Measurements from ENCODE around the gene RPA3. TPM values are rescaled to one million over a fixed set of nuclear protein-coding genes. Genes with fewer than 3 reads are reported as not detected.

The RPA3 gene
- total and polyA plus RNA-seq, 4 donors = 22.6 to 40.9 (median 25.8) TPM

GRCh38 chr7:7672545-7673239 lies 45.7 kb downstream of the RPA3 start:
- 70 to 81% methylated on average over 6 of the region's 6 CpGs for WGBS, 2 donors
- TF ChIP-seq, protein P1, sequence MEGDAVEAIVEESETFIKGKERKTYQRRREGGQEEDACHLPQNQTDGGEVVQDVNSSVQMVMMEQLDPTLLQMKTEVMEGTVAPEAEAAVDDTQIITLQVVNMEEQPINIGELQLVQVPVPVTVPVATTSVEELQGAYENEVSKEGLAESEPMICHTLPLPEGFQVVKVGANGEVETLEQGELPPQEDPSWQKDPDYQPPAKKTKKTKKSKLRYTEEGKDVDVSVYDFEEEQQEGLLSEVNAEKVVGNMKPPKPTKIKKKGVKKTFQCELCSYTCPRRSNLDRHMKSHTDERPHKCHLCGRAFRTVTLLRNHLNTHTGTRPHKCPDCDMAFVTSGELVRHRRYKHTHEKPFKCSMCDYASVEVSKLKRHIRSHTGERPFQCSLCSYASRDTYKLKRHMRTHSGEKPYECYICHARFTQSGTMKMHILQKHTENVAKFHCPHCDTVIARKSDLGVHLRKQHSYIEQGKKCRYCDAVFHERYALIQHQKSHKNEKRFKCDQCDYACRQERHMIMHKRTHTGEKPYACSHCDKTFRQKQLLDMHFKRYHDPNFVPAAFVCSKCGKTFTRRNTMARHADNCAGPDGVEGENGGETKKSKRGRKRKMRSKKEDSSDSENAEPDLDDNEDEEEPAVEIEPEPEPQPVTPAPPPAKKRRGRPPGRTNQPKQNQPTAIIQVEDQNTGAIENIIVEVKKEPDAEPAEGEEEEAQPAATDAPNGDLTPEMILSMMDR (IDR thresholded peaks at IDR 0.05; ENCODE audit: control extremely low read depth, extremely low read depth) = no peak
- Histone ChIP-seq H3K4me3 (no peak overlapping the region), H3K36me3 (ENCODE audit: control insufficient read depth in 4 of 4, insufficient read depth in 4 of 4, low read length in 4 of 4) (peaks cover 0 to 7% (median 2%) of the 10 kb centered on the region in 4 donors), H3K4me1 (ENCODE audit: control insufficient read depth in 5 of 5, insufficient read depth in 5 of 5, low read length in 5 of 5) (peaks cover 0 to 3% (median 0%) of the 10 kb centered on the region in 5 donors), H3K9me3 (ENCODE audit: control insufficient read depth in 4 of 4, insufficient read depth in 3 of 4, low read length in 3 of 4) (no peaks in the 10 kb centered on the region), H3K9ac (ENCODE audit: insufficient read depth in 1 of 2, low read length in 2 of 2) (no peak overlapping the region), H3K27me3 (ENCODE audit: control insufficient read depth in 3 of 3, insufficient read depth in 3 of 3, low read length in 2 of 3) (no peaks in the 10 kb centered on the region), H3K27ac (ENCODE audit: low read depth in 1 of 2, low read length in 1 of 2) (no peak overlapping the region)
- DNase-seq (no peak), ATAC-seq (ENCODE audit: insufficient read depth, low FRiP score) (no peak)

- WGBS, 2 donors = 69 to 71% methylated on average over 3 of the region's 3 CpGs
- DNase-seq (no peak), ATAC-seq (ENCODE audit: insufficient read depth, low FRiP score) (no peak)
Observed at GRCh38 chr7:7671361-7671760, 47.0 kb downstream of the RPA3 start.

GRCh38 chr7:7670490-7670889 lies 47.9 kb downstream of the RPA3 start:
- no peak overlapping the region for H3K4me3 ChIP-seq
- WGBS, 2 donors = 96 to 97% methylated on average over 3 of the region's 3 CpGs
- peaks cover 0 to 3% (median 1%) of the 10 kb centered on the region in 4 donors for H3K36me3 ChIP-seq (ENCODE audit: control insufficient read depth in 4 of 4, insufficient read depth in 4 of 4, low read length in 4 of 4)
- H3K9ac ChIP-seq (ENCODE audit: insufficient read depth in 1 of 2, low read length in 2 of 2) = no peak overlapping the region
- peaks cover 0 to 3% (median 0%) of the 10 kb centered on the region in 5 donors for H3K4me1 ChIP-seq (ENCODE audit: control insufficient read depth in 5 of 5, insufficient read depth in 5 of 5, low read length in 5 of 5)
- H3K9me3 ChIP-seq (ENCODE audit: control insufficient read depth in 4 of 4, insufficient read depth in 3 of 4, low read length in 3 of 4) = no peaks in the 10 kb centered on the region
- H3K27ac ChIP-seq (ENCODE audit: low read depth in 1 of 2, low read length in 1 of 2) = no peak overlapping the region
- TF ChIP-seq, protein P1 (IDR thresholded peaks at IDR 0.05; ENCODE audit: control extremely low read depth, extremely low read depth) = no peak
- ATAC-seq (ENCODE audit: insufficient read depth, low FRiP score) = no peak
- H3K27me3 ChIP-seq (ENCODE audit: control insufficient read depth in 3 of 3, insufficient read depth in 3 of 3, low read length in 2 of 3) = no peaks in the 10 kb centered on the region
- DNase-seq = no peak

More at GRCh38 chr7:7671361-7671760, 47.0 kb downstream of the RPA3 start:
- Histone ChIP-seq H3K27me3 (ENCODE audit: control insufficient read depth in 3 of 3, insufficient read depth in 3 of 3, low read length in 2 of 3) (no peaks in the 10 kb centered on the region), H3K27ac (ENCODE audit: low read depth in 1 of 2, low read length in 1 of 2) (no peak overlapping the region), H3K9me3 (ENCODE audit: control insufficient read depth in 4 of 4, insufficient read depth in 3 of 4, low read length in 3 of 4) (no peaks in the 10 kb centered on the region), H3K4me3 (no peak overlapping the region), H3K36me3 (ENCODE audit: control insufficient read depth in 4 of 4, insufficient read depth in 4 of 4, low read length in 4 of 4) (peaks cover 0 to 7% (median 2%) of the 10 kb centered on the region in 4 donors), H3K4me1 (ENCODE audit: control insufficient read depth in 5 of 5, insufficient read depth in 5 of 5, low read length in 5 of 5) (peaks cover 0 to 3% (median 0%) of the 10 kb centered on the region in 5 donors), H3K9ac (ENCODE audit: insufficient read depth in 1 of 2, low read length in 2 of 2) (no peak overlapping the region)
- TF ChIP-seq, protein P1 (IDR thresholded peaks at IDR 0.05; ENCODE audit: control extremely low read depth, extremely low read depth) = no peak
